H54 (cell line): ENCODE measurements around the gene PTPN4.

Source experiments
- DNase-seq: peaks from one replicate; pipeline ENCODE4 v3.0.0; 2011; ENCODE audit warnings: low spot score, mixed read lengths; ENCODE audit not compliant: insufficient read length
- FAIRE-seq: peaks from 3 replicates; lab custom pipeline; 2011; peaks lifted over from hg19 to GRCh38; lab: Jason Lieb, UNC
- POLR2A ChIP-seq: IDR thresholded peaks from 2 replicates; pipeline ENCODE4 v1.6.1; 2011; ENCODE audit warnings: low read depth, mild to moderate bottlenecking, low read length

Gene PTPN4

GRCh38 chr2:119723784-119724467 is 35.8 kb upstream of the PTPN4 start:
- FAIRE-seq (no peak), DNase-seq (no peak)
- no peak for TF ChIP-seq POLR2A

DNA sequence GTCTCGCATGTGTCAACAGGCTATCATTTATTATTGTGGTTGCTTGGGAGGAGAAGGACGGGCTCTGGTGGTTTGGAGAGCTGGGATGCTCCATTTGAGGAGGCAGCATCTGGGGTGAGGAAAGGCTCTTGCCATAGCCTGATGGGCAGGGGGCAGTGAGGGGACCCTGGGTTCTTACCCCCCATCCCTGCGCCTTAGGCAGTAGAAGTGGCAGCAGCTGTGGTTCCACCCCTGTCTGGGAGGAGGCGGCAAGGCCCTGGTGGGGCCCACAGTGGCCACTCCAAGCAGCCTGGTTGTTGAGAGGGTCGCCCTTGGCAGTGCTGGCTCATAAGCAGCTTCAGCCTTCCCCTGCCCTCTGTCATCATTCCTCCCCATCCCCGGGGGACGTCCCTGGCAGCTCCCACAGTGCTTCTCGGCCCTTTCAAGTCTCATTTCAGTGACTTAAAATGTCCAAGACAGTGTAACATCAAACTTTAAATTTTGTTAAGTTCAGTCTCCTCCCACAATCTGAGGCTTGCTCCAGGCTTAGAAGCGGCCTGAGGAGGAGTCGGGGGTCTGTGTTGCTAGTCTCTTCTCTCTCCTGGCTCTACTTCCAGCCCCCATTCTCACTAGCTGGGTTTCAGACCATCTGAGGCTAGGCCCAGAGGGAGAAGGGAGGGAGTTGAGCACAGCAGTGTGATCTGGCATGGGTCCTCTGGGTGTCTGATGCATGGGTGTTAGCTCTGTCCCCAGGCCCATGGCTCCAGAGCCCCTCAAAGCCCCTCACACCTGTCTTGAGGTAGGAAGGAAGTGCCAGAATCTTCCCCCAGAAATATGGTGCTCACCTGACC is 34.9 kb upstream of the PTPN4 start:
- no peak for TF ChIP-seq POLR2A
- FAIRE-seq (no peak), DNase-seq (no peak)

DNA sequence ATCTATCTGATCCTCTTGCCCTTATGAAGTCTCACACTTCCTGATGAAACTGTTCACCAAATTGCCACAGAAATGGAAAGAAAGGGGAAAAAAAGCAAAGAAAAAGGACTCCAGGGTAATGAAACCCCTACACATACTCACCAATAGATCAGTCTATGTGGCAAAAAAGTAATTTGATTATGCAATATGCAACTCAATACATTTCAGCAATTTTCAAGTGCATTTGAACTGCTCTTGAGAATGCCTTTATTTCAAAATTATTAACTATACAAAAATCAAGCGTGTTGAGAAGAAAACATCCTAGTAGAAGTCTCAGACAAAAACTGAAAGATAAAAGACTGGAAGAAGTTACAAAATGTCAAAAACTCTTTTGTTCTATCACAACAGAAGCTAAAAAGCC is 32.2 kb upstream of the PTPN4 start:
- DNase-seq (no peak), FAIRE-seq (no peak)
- no peak for TF ChIP-seq POLR2A

DNA sequence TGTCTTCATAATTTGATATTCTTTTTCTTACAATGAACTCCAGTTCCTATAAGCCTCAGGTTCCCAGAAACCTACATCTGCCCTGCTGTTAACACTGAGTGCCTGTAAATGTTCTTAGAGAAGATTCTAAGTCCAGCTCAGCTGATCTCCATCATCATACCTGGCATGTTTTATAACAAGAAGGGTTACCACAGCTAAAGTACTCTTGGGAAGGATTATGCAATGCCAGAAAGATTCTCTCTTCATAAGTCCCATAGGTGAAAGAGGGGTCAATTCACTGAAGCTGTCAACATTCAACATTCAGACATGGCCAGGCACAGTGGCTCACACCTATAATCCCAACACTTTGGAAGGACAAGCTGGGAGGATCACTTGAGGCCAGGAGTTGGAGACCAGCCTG is 31.3 kb upstream of the PTPN4 start:
- FAIRE-seq = no peak

DNA sequence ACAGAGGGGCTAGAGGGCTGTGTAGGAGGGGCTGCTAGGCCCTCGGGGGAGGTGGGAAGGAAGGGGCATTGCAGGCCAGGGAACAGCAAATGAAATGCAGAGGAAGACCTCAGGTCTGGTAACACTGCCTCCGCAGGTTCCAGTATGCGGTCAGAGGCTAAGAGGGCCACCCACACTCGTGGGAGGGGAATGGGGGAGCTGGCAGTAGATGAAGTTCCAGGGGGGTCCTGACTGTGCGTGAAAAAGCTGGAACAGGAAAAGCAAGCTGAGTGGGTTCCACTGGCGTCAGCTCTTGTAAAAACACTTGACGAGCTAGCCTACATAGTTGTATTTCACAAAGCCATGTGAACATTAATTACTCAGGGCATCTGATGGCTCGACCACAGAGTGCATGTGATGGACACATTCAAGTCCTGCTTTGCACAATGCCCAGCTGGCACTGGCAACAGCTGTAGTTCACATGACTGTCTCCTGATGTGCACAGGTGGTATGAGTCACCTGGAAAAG is 29.0 kb upstream of the PTPN4 start:
- FAIRE-seq (no peak), DNase-seq (no peak)
- no peak for TF ChIP-seq POLR2A

More for the DNA sequence above, 31.3 kb upstream of the PTPN4 start:
- no peak for TF ChIP-seq POLR2A
- DNase-seq = no peak

DNA sequence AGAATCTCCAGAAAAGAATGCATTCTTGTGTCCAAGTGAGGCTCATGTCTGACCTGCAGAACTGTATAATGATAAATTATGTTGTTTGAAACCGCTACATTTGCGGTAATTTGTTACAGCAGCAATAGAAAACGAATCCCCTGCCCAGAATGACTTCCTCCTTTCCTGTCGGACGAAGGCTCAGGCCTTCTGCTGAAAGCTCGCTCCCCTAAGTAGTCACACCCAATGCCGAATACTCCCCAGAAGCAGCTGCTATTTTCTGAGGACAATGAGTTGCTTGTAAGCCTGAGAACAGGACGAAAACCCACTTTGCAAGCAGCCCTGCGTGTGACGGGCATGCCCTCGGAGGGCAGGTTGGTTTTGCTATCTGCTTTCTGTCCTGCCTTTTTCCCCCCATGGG is 27.7 kb upstream of the PTPN4 start:
- no peak for TF ChIP-seq POLR2A
- DNase-seq = no peak
- FAIRE-seq = no peak

DNA sequence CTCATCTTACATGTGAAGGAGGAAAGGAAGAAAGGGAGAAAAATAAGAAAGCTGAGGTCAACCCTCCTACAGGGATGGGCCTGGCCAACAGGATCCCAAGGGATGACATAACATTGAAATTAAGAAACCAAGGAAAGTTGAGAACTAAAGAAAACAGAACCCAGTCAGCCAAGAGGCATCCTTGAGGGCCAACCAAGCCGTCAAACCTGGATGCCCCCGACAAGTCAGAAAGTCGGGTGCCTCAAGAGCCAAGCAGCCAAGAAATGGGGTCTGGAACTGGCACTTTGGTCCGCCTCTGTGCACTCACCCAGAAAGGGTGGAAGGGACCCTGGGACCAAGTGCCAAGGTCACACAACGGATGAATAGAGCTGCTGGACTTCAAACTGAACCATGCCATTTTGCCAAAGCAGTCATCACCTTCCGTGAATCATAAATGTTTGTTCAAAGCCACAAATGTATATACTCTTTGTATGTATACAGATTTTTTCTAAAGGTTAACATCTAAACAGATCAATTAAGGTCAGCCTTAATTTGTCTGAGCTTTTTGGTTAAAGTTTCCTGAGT is 27.0 kb upstream of the PTPN4 start:
- no peak for TF ChIP-seq POLR2A
- no peak for FAIRE-seq
- no peak for DNase-seq

- FAIRE-seq (no peak), DNase-seq (no peak)
These were observed 25.7 kb upstream of the PTPN4 start for GRCh38 chr2:119734047-119734446.

DNA sequence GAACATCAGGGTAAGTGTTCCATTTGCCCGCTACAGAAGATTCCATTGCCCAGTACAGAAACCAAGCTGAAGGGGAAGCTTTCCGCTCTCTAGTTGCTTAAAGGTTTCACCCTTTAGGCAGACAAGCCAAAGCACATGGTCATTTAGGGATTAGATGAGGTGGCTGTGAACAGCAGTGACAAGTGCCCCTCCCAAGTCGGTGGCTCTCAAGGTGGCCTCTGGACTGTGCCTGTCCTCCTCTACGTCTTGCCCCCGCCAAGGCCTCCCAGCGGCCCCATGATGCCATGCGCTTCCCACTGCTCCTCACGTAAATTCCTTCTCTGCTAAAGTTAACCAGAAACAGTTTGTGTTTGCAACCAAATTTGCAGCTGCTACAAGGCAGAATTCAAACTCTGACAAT is 24.2 kb upstream of the PTPN4 start:
- no peak for DNase-seq
- no peak for TF ChIP-seq POLR2A
- no peak for FAIRE-seq

More at GRCh38 chr2:119734047-119734446, 25.7 kb upstream of the PTPN4 start:
- no peak for TF ChIP-seq POLR2A

DNA sequence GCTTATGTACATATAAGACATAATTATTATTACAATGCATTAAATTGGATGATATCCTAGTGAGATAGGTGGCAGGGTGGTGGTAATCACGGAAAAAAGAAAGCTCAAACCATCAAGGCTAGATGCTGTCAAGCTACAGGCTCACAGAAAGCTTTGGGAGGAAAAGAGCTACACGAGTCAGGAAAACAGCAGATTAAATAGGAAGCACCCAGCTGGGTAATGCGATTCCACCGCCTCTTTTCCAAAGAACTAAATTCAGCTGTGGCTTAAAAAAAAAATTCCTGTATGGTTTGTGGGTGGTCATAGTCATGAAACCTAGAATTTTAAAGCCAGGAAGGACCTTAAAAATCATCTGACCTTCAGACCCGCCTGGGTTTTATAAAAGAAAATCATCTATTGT is 23.7 kb upstream of the PTPN4 start:
- TF ChIP-seq POLR2A = no peak
- FAIRE-seq = no peak
- DNase-seq = no peak

GRCh38 chr2:119739580-119740255 is 20.0 kb upstream of the PTPN4 start:
- FAIRE-seq = no peak
- no peak for TF ChIP-seq POLR2A
- no peak for DNase-seq

- FAIRE-seq = no peak
- no peak for TF ChIP-seq POLR2A
- no peak for DNase-seq
These were observed 18.7 kb upstream of the PTPN4 start for GRCh38 chr2:119741001-119741400.

DNA sequence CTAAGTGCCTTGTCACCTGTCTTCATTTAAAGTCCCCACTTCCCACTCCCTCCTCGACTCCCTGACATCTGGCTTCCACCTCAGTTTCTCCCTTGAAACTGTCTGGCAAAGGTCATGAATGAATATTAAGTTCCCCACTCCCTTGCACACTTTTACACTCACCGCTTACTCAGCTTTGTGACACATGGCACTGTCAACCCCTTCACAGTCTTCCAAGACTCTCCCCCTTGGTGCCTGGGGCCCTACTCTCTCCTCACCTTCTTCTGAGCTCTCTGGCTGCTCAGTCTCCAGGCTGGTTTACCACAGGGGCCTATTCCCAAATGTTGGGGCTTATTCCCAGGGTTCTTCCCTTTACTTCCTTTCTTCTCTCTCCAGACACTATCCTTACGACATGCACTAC is 17.9 kb upstream of the PTPN4 start:
- FAIRE-seq = no peak
- TF ChIP-seq POLR2A = no peak
- no peak for DNase-seq
